ENCODE data around the gene ITM2C. TPM values are rescaled to one million over a fixed set of nuclear protein-coding genes. Genes with fewer than 3 reads are reported as not detected.

ITM2C gene
- total RNA-seq, 2 experiments from 2014 or later = 19.8 to 21.5 TPM

DNA sequence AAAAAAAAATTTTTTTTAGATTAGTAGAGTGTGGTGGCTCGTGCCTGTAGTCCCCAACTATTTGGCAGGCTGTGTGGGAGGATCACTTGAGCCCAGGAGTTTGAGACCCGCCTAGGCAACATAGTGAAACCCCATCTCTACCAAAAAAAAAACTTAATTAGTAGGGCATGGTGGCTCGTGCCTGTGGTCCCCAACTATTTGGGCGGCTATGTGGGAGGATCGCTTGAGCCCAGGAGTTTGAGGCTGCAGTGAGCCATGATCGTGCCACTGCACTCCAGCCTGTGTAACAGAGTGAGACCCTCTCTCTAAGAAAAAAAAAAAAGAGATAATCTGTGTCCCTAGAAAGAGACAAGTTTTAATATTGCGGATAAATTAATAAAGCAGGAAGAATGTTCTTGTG, 51.5 kb downstream of the ITM2C start:
- no peak for TF ChIP-seq CTCF (IDR thresholded peaks at IDR 0.05)
- H3K27ac Mint-ChIP-seq = no peak overlapping the region
- CTCF ChIA-PET = no interaction called here
- H3K9me3 ChIP-seq (ENCODE audit: control insufficient read depth in 1 of 2, insufficient read depth in 1 of 2, low read length in 2 of 2) = no peaks in the 10 kb centered on the region
- no peaks in the 10 kb centered on the region for H3K27me3 Mint-ChIP-seq
- no peaks in the 10 kb centered on the region for H3K36me3 Mint-ChIP-seq (ENCODE audit: low read depth)
- H3K4me1 ChIP-seq (ENCODE audit: insufficient read depth, low read length) = no peaks in the 10 kb centered on the region
- DNase-seq = no peak
- H3K36me3 ChIP-seq (ENCODE audit: insufficient read depth, low read length) = no peaks in the 10 kb centered on the region
- peaks cover 38% of the 10 kb centered on the region for H3K4me1 Mint-ChIP-seq (ENCODE audit: low read depth)
- no peak overlapping the region for H3K4me3 ChIP-seq (ENCODE audit: low read length)
- intact Hi-C loops (cut with DNase I, micrococcal nuclease) = no loop called here
- H3K4me3 Mint-ChIP-seq = no peak overlapping the region
- POLR2A ChIA-PET = interaction anchor here (1.6 kb wide), 1 partner anchor 11 kb away, joined by 4 read pairs; no protein-coding TSS in a partner anchor
- H3K27ac ChIP-seq (ENCODE audit: low read depth in 1 of 2, low read length in 2 of 2) = no peak overlapping the region
- ATAC-seq (ENCODE audit: poor library complexity) = no peak
- no peaks in the 10 kb centered on the region for H3K27me3 ChIP-seq (ENCODE audit: control insufficient read depth in 1 of 2, insufficient read depth in 2 of 2, low read length in 2 of 2)
- H3K9me3 Mint-ChIP-seq = no peaks in the 10 kb centered on the region

- intact Hi-C loops (cut with DNase I, micrococcal nuclease) = no loop called here
Measured at GRCh38 chr2:230919240-230919639, 54.5 kb downstream of the ITM2C start.

GRCh38 chr2:230919681-230920080, 54.9 kb downstream of the ITM2C start:
- ATAC-seq (ENCODE audit: poor library complexity) (no peak), DNase-seq (no peak)
- H3K4me3 Mint-ChIP-seq = no peak overlapping the region
- no peaks in the 10 kb centered on the region for H3K36me3 ChIP-seq (ENCODE audit: insufficient read depth, low read length)
- peaks cover 21% of the 10 kb centered on the region for H3K4me1 ChIP-seq (ENCODE audit: insufficient read depth, low read length)
- intact Hi-C loops (cut with DNase I, micrococcal nuclease) = loop anchor here in 1 of 2 experiments (5.0 kb wide), 1 partner anchor 72 kb away; no protein-coding TSS in a partner anchor
- no peak for TF ChIP-seq CTCF (IDR thresholded peaks at IDR 0.05)
- H3K27ac Mint-ChIP-seq = no peak overlapping the region
- no peaks in the 10 kb centered on the region for H3K36me3 Mint-ChIP-seq (ENCODE audit: low read depth)
- POLR2A ChIA-PET = no interaction called here
- H3K27me3 Mint-ChIP-seq = no peaks in the 10 kb centered on the region
- CTCF ChIA-PET = no interaction called here
- H3K27ac ChIP-seq (ENCODE audit: low read depth in 1 of 2, low read length in 2 of 2) = no peak overlapping the region
- no peaks in the 10 kb centered on the region for H3K27me3 ChIP-seq (ENCODE audit: control insufficient read depth in 1 of 2, insufficient read depth in 2 of 2, low read length in 2 of 2)
- no peaks in the 10 kb centered on the region for H3K9me3 ChIP-seq (ENCODE audit: control insufficient read depth in 1 of 2, insufficient read depth in 1 of 2, low read length in 2 of 2)
- H3K4me3 ChIP-seq (ENCODE audit: low read length) = no peak overlapping the region
- H3K9me3 Mint-ChIP-seq = no peaks in the 10 kb centered on the region
- peaks cover 64% of the 10 kb centered on the region for H3K4me1 Mint-ChIP-seq (ENCODE audit: low read depth)

More at GRCh38 chr2:230919240-230919639, 54.5 kb downstream of the ITM2C start:
- Histone ChIP-seq H3K4me1 (ENCODE audit: insufficient read depth, low read length) (peaks cover 17% of the 10 kb centered on the region), H3K4me3 (ENCODE audit: low read length) (no peak overlapping the region), H3K27ac (ENCODE audit: low read depth in 1 of 2, low read length in 2 of 2) (no peak overlapping the region), H3K27me3 (ENCODE audit: control insufficient read depth in 1 of 2, insufficient read depth in 2 of 2, low read length in 2 of 2) (no peaks in the 10 kb centered on the region), H3K9me3 (ENCODE audit: control insufficient read depth in 1 of 2, insufficient read depth in 1 of 2, low read length in 2 of 2) (no peaks in the 10 kb centered on the region), H3K36me3 (ENCODE audit: insufficient read depth, low read length) (no peaks in the 10 kb centered on the region)
- ChIA-PET POLR2A (no interaction called here), CTCF (no interaction called here)
- peak; percentile 32 for ATAC-seq (ENCODE audit: poor library complexity)
- Mint-ChIP-seq H3K9me3 (no peaks in the 10 kb centered on the region), H3K27ac (peak overlapping the region; percentile 57), H3K27me3 (no peaks in the 10 kb centered on the region), H3K4me3 (no peak overlapping the region), H3K36me3 (ENCODE audit: low read depth) (no peaks in the 10 kb centered on the region), H3K4me1 (ENCODE audit: low read depth) (peaks cover 59% of the 10 kb centered on the region)
- TF ChIP-seq CTCF (IDR thresholded peaks at IDR 0.05) = no peak
- no peak for DNase-seq
